Thyroid gland (tissue), 4 donors: ENCODE measurements around the gene TDRD7. TPM values are rescaled to one million over a fixed set of nuclear protein-coding genes. Genes with fewer than 3 reads are reported as not detected.
A peak's percentile ranks its signal among the peaks of the same experiment; 100 is the strongest.

Experiments
- DNase-seq, 2 donors: peaks; one replicate each; pipeline ENCODE4 v3.0.0-alpha.2; 2019
- H3K27ac ChIP-seq, 3 donors: fragments of 200-600 bp; sonication (generic); 1 replicate in 2 of 3; 2 replicates in 1 of 3; pipeline ENCODE4 v1.5.1; 2016 to 2019; ENCODE audit warnings: mild to moderate bottlenecking in 1 of 3, moderate library complexity in 1 of 3
- H3K27me3 ChIP-seq: fragments of 200-600 bp; sonication (generic); one replicate; pipeline ENCODE4 v1.5.1; 2019
- H3K36me3 ChIP-seq, 2 donors: fragments of 200-600 bp; sonication (generic); one replicate each; pipeline ENCODE4 v1.5.1; 2016 to 2019
- H3K4me1 ChIP-seq, 2 donors: fragments of 200-600 bp; sonication (generic); one replicate each; pipeline ENCODE4 v1.5.1; 2017 to 2019
- H3K4me3 ChIP-seq, 3 donors: fragments of 200-600 bp; sonication (generic); replicated peaks in 1 of 3; 1 replicate in 2 of 3; 2 replicates in 1 of 3; pipeline ENCODE4 v1.5.1; 2016; ENCODE audit warnings: mild to moderate bottlenecking in 1 of 3
- H3K9me3 ChIP-seq: fragments of 200-600 bp; sonication (generic); one replicate; pipeline ENCODE4 v1.5.1; 2017
- CTCF ChIP-seq, 6 experiments: fragments of 200-600 bp in 3 of 6; fragments of 450-650 bp in 3 of 6; sonication (generic) in 3 of 6; IDR thresholded peaks; one replicate each; pipeline ENCODE4 v1.5.1; 2016 to 2019; ENCODE audit warnings: antibody characterized with exemption in 6 of 6, mild to moderate bottlenecking in 2 of 6, inconsistent platforms in 1 of 6, moderate library complexity in 1 of 6
- POLR2A ChIP-seq, 2 donors: fragments of 450-650 bp; IDR thresholded peaks; one replicate each; pipeline ENCODE4 v1.6.1; 2017; ENCODE audit warnings: antibody characterized with exemption in 2 of 2, mild to moderate bottlenecking in 2 of 2, moderate library complexity in 1 of 2
- WGBS, 2 donors: methylation state at CpG; one replicate each; pipeline ENCODE4 v1.1.5; 2017; 5-methylcytosine and 5-hydroxymethylcytosine counted together
- intact Hi-C: fragments of 100-400 bp; cut with DNase I; formaldehyde crosslinking; loops from one replicate; pipeline ENCODE4 v1.15.1; 2023
- total RNA-seq, 4 donors: library from RNA; depleted of rRNA; stranded (reverse); fragments of >200 nt; gene quantifications; one replicate each; pipeline ENCODE4 v1.2.3, GENCODE V29; 2016

TDRD7 gene
- total RNA-seq, 4 donors from 2014 or later, result 9.9 to 12.8 (median 11.4) TPM

- H3K27ac ChIP-seq, result no peak overlapping the region
- H3K4me3 ChIP-seq, result no peak overlapping the region
- H3K4me1 ChIP-seq, result peaks cover 0 to 5% of the 10 kb centered on the region in 2 donors
- WGBS, 2 donors, result 10% methylated on average over 6 to 13 of the region's 30 CpGs
- no peaks in the 10 kb centered on the region for H3K36me3 ChIP-seq
- H3K27me3 ChIP-seq, result no peaks in the 10 kb centered on the region
- no peaks in the 10 kb centered on the region for H3K9me3 ChIP-seq
- TF ChIP-seq POLR2A (IDR thresholded peaks at IDR 0.05) (no peak), CTCF (IDR thresholded peaks at IDR 0.05) (peak; percentile 73 to 98 (median 87))
- intact Hi-C loops, result no loop called here
- peak; percentile 64 to 78 for DNase-seq
Observed at GRCh38 chr9:97386733-97387503, 25.0 kb upstream of the TDRD7 start.

GRCh38 chr9:97387504-97387886, 24.4 kb upstream of the TDRD7 start:
- no peaks in the 10 kb centered on the region for H3K27me3 ChIP-seq
- intact Hi-C loops, result no loop called here
- no peak overlapping the region for H3K4me3 ChIP-seq
- H3K9me3 ChIP-seq, result no peaks in the 10 kb centered on the region
- no peak overlapping the region for H3K27ac ChIP-seq
- H3K4me1 ChIP-seq, result peaks cover 0 to 5% of the 10 kb centered on the region in 2 donors
- 51 to 55% methylated on average over 7 to 8 of the region's 13 CpGs for WGBS, 2 donors
- DNase-seq, result no peak
- no peaks in the 10 kb centered on the region for H3K36me3 ChIP-seq
- TF ChIP-seq POLR2A (IDR thresholded peaks at IDR 0.05) (no peak), CTCF (IDR thresholded peaks at IDR 0.05) (no peak)

- H3K27ac ChIP-seq, result no peak overlapping the region
- no peak for TF ChIP-seq POLR2A (IDR thresholded peaks at IDR 0.05)
- no peak for TF ChIP-seq CTCF (IDR thresholded peaks at IDR 0.05)
- H3K9me3 ChIP-seq, result no peaks in the 10 kb centered on the region
- DNase-seq, result no peak
- WGBS, 2 donors, result 72 to 95% methylated on average over 4 to 5 of the region's 5 CpGs
- no peaks in the 10 kb centered on the region for H3K36me3 ChIP-seq
- H3K27me3 ChIP-seq, result no peaks in the 10 kb centered on the region
- intact Hi-C loops, result no loop called here
- peaks cover 0 to 5% of the 10 kb centered on the region in 2 donors for H3K4me1 ChIP-seq
- H3K4me3 ChIP-seq, result no peak overlapping the region
Observed at GRCh38 chr9:97387936-97388684, 23.8 kb upstream of the TDRD7 start.

- Histone ChIP-seq H3K4me3 (no peak overlapping the region), H3K9me3 (no peaks in the 10 kb centered on the region), H3K36me3 (no peaks in the 10 kb centered on the region), H3K4me1 (peaks cover 0 to 5% of the 10 kb centered on the region in 2 donors), H3K27me3 (no peaks in the 10 kb centered on the region), H3K27ac (no peak overlapping the region)
- TF ChIP-seq CTCF (IDR thresholded peaks at IDR 0.05) (no peak), POLR2A (IDR thresholded peaks at IDR 0.05) (no peak)
- DNase-seq, result no peak
- WGBS, 2 donors, result 57 to 88% methylated on average over 3 to 4 of the region's 5 CpGs
- intact Hi-C loops, result no loop called here
Observed at GRCh38 chr9:97388721-97389238, 23.1 kb upstream of the TDRD7 start.

GRCh38 chr9:97389249-97389648, 22.6 kb upstream of the TDRD7 start:
- Histone ChIP-seq H3K9me3 (no peaks in the 10 kb centered on the region), H3K27me3 (no peaks in the 10 kb centered on the region), H3K36me3 (no peaks in the 10 kb centered on the region), H3K4me3 (no peak overlapping the region), H3K27ac (no peak overlapping the region), H3K4me1 (peaks cover 0 to 5% of the 10 kb centered on the region in 2 donors)
- TF ChIP-seq CTCF (IDR thresholded peaks at IDR 0.05) (no peak), POLR2A (IDR thresholded peaks at IDR 0.05) (no peak)
- intact Hi-C loops, result no loop called here
- 76 to 100% methylated on average over 1 to 2 of the region's 3 CpGs for WGBS, 2 donors
- no peak for DNase-seq
